ENCODE results near the gene TNFSF12.

The TNFSF12 gene

GRCh38 chr17:7548585-7549400 is at the start of gene TNFSF12:
TSS of gene TNFSF12 (plus strand) at chr17:7549058. CDS start at chr17:7549154, 96 bp downstream.
- peak; percentile 82 for DNase-seq

- DNase-seq = no peak
Observed at GRCh38 chr17:7499161-7499560, 49.7 kb upstream of the TNFSF12 start.

- DNase-seq = no peak
Observed at GRCh38 chr17:7501729-7502128, 47.1 kb upstream of the TNFSF12 start.

GRCh38 chr17:7502171-7502847 is 46.5 kb upstream of the TNFSF12 start:
- DNase-seq = no peak

GRCh38 chr17:7502987-7503386 is 45.9 kb upstream of the TNFSF12 start:
- DNase-seq = no peak

- DNase-seq = no peak
Observed at GRCh38 chr17:7503521-7503920, 45.3 kb upstream of the TNFSF12 start.

GRCh38 chr17:7508145-7508544 is 40.7 kb upstream of the TNFSF12 start:
- DNase-seq = no peak

GRCh38 chr17:7508846-7509245 is 40.0 kb upstream of the TNFSF12 start:
- DNase-seq = no peak

GRCh38 chr17:7509937-7510336 is 38.9 kb upstream of the TNFSF12 start:
- DNase-seq = no peak

GRCh38 chr17:7511108-7511507 is 37.8 kb upstream of the TNFSF12 start:
- DNase-seq = no peak

- DNase-seq = no peak
Observed at GRCh38 chr17:7512105-7512504, 36.8 kb upstream of the TNFSF12 start.

GRCh38 chr17:7512824-7513540 is 35.9 kb upstream of the TNFSF12 start:
- no peak for DNase-seq

- DNase-seq = no peak
Observed at GRCh38 chr17:7513850-7514419, 34.9 kb upstream of the TNFSF12 start.

- DNase-seq = no peak
Observed at GRCh38 chr17:7515911-7516610, 32.8 kb upstream of the TNFSF12 start.

GRCh38 chr17:7523033-7523432 is 25.8 kb upstream of the TNFSF12 start:
- DNase-seq = no peak

- DNase-seq = no peak
Observed at GRCh38 chr17:7528842-7529241, 20.0 kb upstream of the TNFSF12 start.

- no peak for DNase-seq
Observed at GRCh38 chr17:7530023-7530900, 18.6 kb upstream of the TNFSF12 start.

- DNase-seq = no peak
Observed at GRCh38 chr17:7538050-7538449, 10.8 kb upstream of the TNFSF12 start.

GRCh38 chr17:7538891-7539545 is 9.8 kb upstream of the TNFSF12 start:
- DNase-seq = no peak

GRCh38 chr17:7541074-7541621 is 7.7 kb upstream of the TNFSF12 start:
- DNase-seq = no peak

GRCh38 chr17:7544911-7545310 is 3.9 kb upstream of the TNFSF12 start:
- DNase-seq = no peak

All from right forelimb (tissue), 1 donor.